IMR-90 (cell line): ENCODE results near the gene NFYC. TPM values are rescaled to one million over a fixed set of nuclear protein-coding genes. Genes with fewer than 3 reads are reported as not detected.

Experiments used
- ATAC-seq: fragments of 200-7000 bp; cut with Tn5 transposase; 2 replicates; pipeline ENCODE4 v1.9.1; 2020; ENCODE audit warnings: low read depth, mild to moderate bottlenecking, moderate library complexity
- BruUV-seq: library from RNA; stranded (reverse); fragments of 400-500 nt; replicated peaks from 2 replicates; lab custom pipeline; 2021; lab: Mats Ljungman, UMichigan
- CTCF ChIA-PET: fragments of 300-600 bp; formaldehyde crosslinking; extraction: SDS; loops from one replicate; lab custom pipeline; 2021; ENCODE audit warnings: antibody characterized with exemption; lab: Yijun Ruan, JAX
- POLR2A ChIA-PET: fragments of 300-600 bp; sonication (Branson Sonifier 250); formaldehyde crosslinking; loops from one replicate; lab custom pipeline; 2022; ENCODE audit warnings: antibody characterized with exemption; ENCODE audit not compliant: unreplicated experiment; lab: Charles Lee
- DNase-seq: peaks from one replicate; pipeline ENCODE4 v3.0.0; 2013
- H2AFZ ChIP-seq: replicated peaks from 2 replicates; pipeline ENCODE3; 2013; ENCODE audit warnings: low read length, mild to moderate bottlenecking; ENCODE audit not compliant: poor library complexity
- H2AK5ac ChIP-seq: 2 replicates; pipeline ENCODE4 v1.6.1; 2013; ENCODE audit warnings: low read depth, low read length, inconsistent platforms
- H2AK9ac ChIP-seq: replicated peaks from 2 replicates; pipeline ENCODE3; 2013; ENCODE audit warnings: mild to moderate bottlenecking, low read depth, low read length, moderate library complexity; ENCODE audit not compliant: poor library complexity
- H2BK120ac ChIP-seq: 2 replicates; pipeline ENCODE4 v1.6.1; 2013; ENCODE audit warnings: low read depth, low read length, inconsistent platforms
- H2BK15ac ChIP-seq: 3 replicates; pipeline ENCODE4 v1.6.1; 2013; ENCODE audit warnings: low read depth, low read length, inconsistent platforms
- H2BK20ac ChIP-seq: 2 replicates; pipeline ENCODE4 v1.6.1; 2013; ENCODE audit warnings: low read depth, mild to moderate bottlenecking, inconsistent platforms, low read length, moderate library complexity
- H2BK5ac ChIP-seq: 2 replicates; pipeline ENCODE4 v1.6.1; 2013; ENCODE audit warnings: mild to moderate bottlenecking, low read depth, low read length, inconsistent platforms; ENCODE audit not compliant: poor library complexity, severe bottlenecking
- H3K14ac ChIP-seq: replicated peaks from 2 replicates; pipeline ENCODE4 v1.6.1; 2013; ENCODE audit warnings: low read depth, low read length, inconsistent platforms
- H3K18ac ChIP-seq: 2 replicates; pipeline ENCODE4 v1.6.1; 2013; ENCODE audit warnings: low read depth, low read length, control low read depth
- H3K23ac ChIP-seq: 2 replicates; pipeline ENCODE4 v1.6.1; 2013; ENCODE audit warnings: low read depth, low read length, inconsistent platforms
- H3K27ac ChIP-seq: 2 replicates; pipeline ENCODE4 v1.5.1; 2013; ENCODE audit warnings: mild to moderate bottlenecking, control low read depth, low read length; ENCODE audit not compliant: insufficient read depth
- H3K27me3 ChIP-seq: 2 replicates; pipeline ENCODE4 v1.6.1; 2013; ENCODE audit warnings: low read length; ENCODE audit not compliant: control insufficient read depth, insufficient read depth
- H3K36me3 ChIP-seq: 2 replicates; pipeline ENCODE4 v1.6.1; 2013; ENCODE audit warnings: low read length, mixed read lengths; ENCODE audit not compliant: control insufficient read depth, insufficient read depth
- H3K4ac ChIP-seq: 2 replicates; pipeline ENCODE4 v1.6.1; 2013; ENCODE audit warnings: low read depth, low read length, inconsistent platforms
- H3K4me1 ChIP-seq: 2 replicates; pipeline ENCODE4 v1.6.1; 2013; ENCODE audit warnings: low read length, mixed read lengths; ENCODE audit not compliant: control insufficient read depth, insufficient read depth
- H3K4me2 ChIP-seq: 2 replicates; pipeline ENCODE4 v1.6.1; 2013; ENCODE audit warnings: low read depth, mild to moderate bottlenecking, control low read depth, low read length, moderate library complexity
- H3K4me3 ChIP-seq: 2 replicates; pipeline ENCODE4 v1.5.1; 2013; ENCODE audit warnings: low read depth, mild to moderate bottlenecking, control low read depth, low read length, moderate library complexity; ENCODE audit not compliant: insufficient read depth
- H3K56ac ChIP-seq: 2 replicates; pipeline ENCODE4 v1.6.1; 2013; ENCODE audit warnings: low read length, inconsistent platforms; ENCODE audit not compliant: insufficient read depth; ENCODE audit errors: extremely low read depth
- H3K79me1 ChIP-seq, 2 experiments: 2 replicates each; pipeline ENCODE4 v1.6.1; 2013; ENCODE audit warnings: low read length in 2 of 2, inconsistent platforms in 1 of 2, low read depth in 1 of 2
- H3K9ac ChIP-seq: 2 replicates; pipeline ENCODE4 v1.6.1; 2013; ENCODE audit warnings: low read depth, low read length, control low read depth
- H3K9me1 ChIP-seq: 2 replicates; pipeline ENCODE4 v1.6.1; 2013; ENCODE audit warnings: low read length, inconsistent platforms; ENCODE audit not compliant: insufficient read depth
- H3K9me3 ChIP-seq: 2 replicates; pipeline ENCODE4 v1.6.1; 2013; ENCODE audit warnings: low read length; ENCODE audit not compliant: control insufficient read depth, insufficient read depth
- H4K20me1 ChIP-seq: 2 replicates; pipeline ENCODE4 v1.6.1; 2013; ENCODE audit warnings: low read length, inconsistent platforms; ENCODE audit not compliant: insufficient read depth
- H4K5ac ChIP-seq: 2 replicates; pipeline ENCODE4 v1.6.1; 2013; ENCODE audit warnings: mild to moderate bottlenecking, low read depth, low read length, control low read depth
- H4K8ac ChIP-seq, 2 experiments: 2 replicates each; pipeline ENCODE4 v1.6.1; 2013; ENCODE audit warnings: low read depth in 2 of 2, low read length in 2 of 2, control low read depth in 1 of 2, inconsistent platforms in 1 of 2
- H4K91ac ChIP-seq: 2 replicates; pipeline ENCODE4 v1.6.1; 2013; ENCODE audit warnings: low read depth, low read length, inconsistent platforms; ENCODE audit not compliant: insufficient read depth
- MAFK ChIP-seq: IDR thresholded peaks from 2 replicates; pipeline ENCODE4 v1.6.1; 2012; ENCODE audit warnings: low read depth, low read length, improper control_type of control experiment
- RCOR1 ChIP-seq: IDR thresholded peaks from 2 replicates; pipeline ENCODE4 v1.6.1; 2012; ENCODE audit warnings: mild to moderate bottlenecking, low read length, improper control_type of control experiment; ENCODE audit not compliant: insufficient replicate concordance
- WGBS, 2 experiments: methylation state at CpG; one replicate each; pipeline versions ENCODE4 v1.1.5 to v1.1.7; 2013; ENCODE audit warnings: missing lambda C conversion rate in 2 of 2; ENCODE audit not compliant: insufficient read length in 1 of 2; ENCODE audit errors: extremely low coverage in 2 of 2; 5-methylcytosine and 5-hydroxymethylcytosine counted together
- dilution Hi-C: fragments of 300-500 bp; cut with HindIII; formaldehyde crosslinking; loops from one replicate; pipeline ENCODE4 v1.14.3; 2018; ENCODE audit warnings: low sequenced_read_pairs; ENCODE audit not compliant: unreplicated experiment
- in situ Hi-C: fragments of 300-500 bp; cut with MboI; formaldehyde crosslinking; loops from 3 replicates; pipeline ENCODE4 v1.14.3; 2019; ENCODE audit warnings: low sequenced_read_pairs, inconsistent platforms, mixed read lengths
- intact Hi-C: fragments of 100-400 bp; cut with micrococcal nuclease; formaldehyde crosslinking; loops from 2 replicates; pipeline ENCODE4 v1.10.0; 2022
- polyA plus RNA-seq, 3 experiments: library from polyadenylated mRNA; depleted of rRNA; stranded (reverse); fragments of >200 nt; gene quantifications; 2 replicates each; pipeline ENCODE4 v1.2.3, GENCODE V29; 2012; ENCODE audit warnings: low replicate concordance in 1 of 3
- total RNA-seq: library from RNA; depleted of rRNA; stranded (reverse); fragments of >200 nt; gene quantifications from 2 replicates; pipeline ENCODE4 v1.2.3, GENCODE V29; 2012
- TF ChIP-seq, protein P1 (sequence below): fragments of 150-350 bp; IDR thresholded peaks from 2 replicates; pipeline ENCODE4 v1.6.1; 2017; ENCODE audit warnings: mild to moderate bottlenecking, antibody characterized with exemption, low read length, low read depth

Gene NFYC
- total and polyA plus RNA-seq, 2 of the 4 experiments (the other 2 are of a cell fraction), result 45.2 to 62.2 TPM

DNA sequence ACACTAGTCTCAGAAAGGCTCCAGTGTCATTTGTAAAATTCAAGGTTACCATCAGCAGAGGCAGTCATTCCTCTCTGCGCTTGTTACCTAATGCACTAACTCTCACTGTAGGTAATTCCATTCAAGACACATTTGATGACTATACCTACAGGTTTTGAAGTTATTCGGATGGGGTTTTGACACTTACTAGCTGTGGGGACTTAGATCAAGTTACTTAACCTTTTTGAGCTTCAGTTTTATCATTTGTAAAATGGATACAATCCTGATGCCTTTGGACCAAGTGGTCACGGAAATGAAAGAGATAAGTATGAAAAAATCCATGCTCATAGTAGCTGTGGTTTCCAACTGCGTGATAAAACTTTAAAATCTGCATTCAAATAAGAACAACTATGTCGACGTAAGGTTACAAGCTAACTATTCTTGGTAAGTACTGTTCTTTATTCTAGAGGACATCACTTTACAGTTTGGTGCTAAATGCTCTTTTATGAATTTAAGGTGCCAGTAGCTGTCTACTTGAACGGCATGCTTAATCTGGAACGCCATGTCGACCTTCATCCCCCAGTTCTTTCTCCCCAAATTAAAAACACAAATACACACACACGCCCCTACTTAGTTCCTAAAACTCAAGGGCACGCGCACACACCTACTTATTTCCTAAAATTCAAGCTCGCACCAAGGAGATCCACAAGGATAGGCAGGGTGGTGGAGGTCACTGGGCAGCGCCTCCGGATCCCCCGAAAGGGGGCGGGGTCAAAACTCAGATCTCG is 550 bp upstream of the NFYC start:
- BruUV-seq, result TSS peak; percentile 76

More for the DNA sequence above, 550 bp upstream of the NFYC start:
- ChIA-PET CTCF (no interaction called here), POLR2A (no interaction called here)
- TF ChIP-seq MAFK (no peak), RCOR1 (no peak)
- TF ChIP-seq, protein P1, sequence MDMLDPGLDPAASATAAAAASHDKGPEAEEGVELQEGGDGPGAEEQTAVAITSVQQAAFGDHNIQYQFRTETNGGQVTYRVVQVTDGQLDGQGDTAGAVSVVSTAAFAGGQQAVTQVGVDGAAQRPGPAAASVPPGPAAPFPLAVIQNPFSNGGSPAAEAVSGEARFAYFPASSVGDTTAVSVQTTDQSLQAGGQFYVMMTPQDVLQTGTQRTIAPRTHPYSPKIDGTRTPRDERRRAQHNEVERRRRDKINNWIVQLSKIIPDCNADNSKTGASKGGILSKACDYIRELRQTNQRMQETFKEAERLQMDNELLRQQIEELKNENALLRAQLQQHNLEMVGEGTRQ, result no peak
- Histone ChIP-seq H3K9ac (peak overlapping the region; percentile 64), H3K18ac (peak overlapping the region; percentile 53; the same call in 1 of the 2 replicates), H2BK20ac (no peak overlapping the region), H4K20me1 (peaks cover 3% of the 10 kb centered on the region; the same call in 1 of the 2 replicates), H3K4me2 (peak overlapping the region; percentile 81), H3K79me1 (peaks cover 35 to 48% of the 10 kb centered on the region in 2 experiments), H2AK9ac (peak overlapping the region; percentile 98), H4K91ac (0 out of 2 replicates have a peak overlapping the region, but pooled peaks have one; percentile 34), H3K27ac (peak overlapping the region; percentile 20; the same call in 1 of the 2 replicates), H3K4me3 (peak overlapping the region; percentile 70), H3K27me3 (no peaks in the 10 kb centered on the region), H2BK120ac (no peak overlapping the region), H3K14ac (peak overlapping the region; percentile 90; the same call in 1 of the 2 replicates), H2BK15ac (no peak overlapping the region), H4K5ac (peak overlapping the region; percentile 24; the same call in 1 of the 2 replicates), H2AK5ac (peak overlapping the region; percentile 57), H4K8ac (peak overlapping the region; percentile 93), H2AFZ (peak overlapping the region; percentile 99), H3K4ac (peak overlapping the region; percentile 79), H3K36me3 (no peaks in the 10 kb centered on the region), H3K4me1 (no peaks in the 10 kb centered on the region), H3K9me1 (no peaks in the 10 kb centered on the region; the same call in 1 of the 2 replicates), H3K56ac (peak overlapping the region; percentile 39; the same call in 1 of the 2 replicates), H3K9me3 (no peaks in the 10 kb centered on the region), H2BK5ac (no peak overlapping the region), H3K23ac (peak overlapping the region; percentile 76)
- ATAC-seq (no peak), DNase-seq (no peak)
- in situ Hi-C loops (no loop called here), intact Hi-C loops (no loop called here), dilution Hi-C loops (no loop called here)
- 0% methylated on average over 3 of the region's 18 CpGs; no CpG with 5 or more reads in 1 of the 2 experiments for WGBS, 2 experiments
